ENCODE data around the gene CXorf51B. TPM values are rescaled to one million over a fixed set of nuclear protein-coding genes. Genes with fewer than 3 reads are reported as not detected.

CXorf51B gene
- not detected in 5 replicates for total RNA-seq (2022; extraction: Qiagen RNA extraction)

GRCh38 chrX:146809471-146809870 lies at the start of gene CXorf51B:
Gene CXorf51B (plus strand): TSS chrX:146809771. CDS start chrX:146809792, 21 bp downstream.

GRCh38 chrX:146814644-146815043 lies 5.1 kb downstream of the CXorf51B start, which contains the start of gene CXorf51A:
Gene CXorf51A (minus strand): TSS chrX:146814744. CDS start chrX:146814723, 21 bp downstream.

Other genes with a start within 250 kb of the CXorf51B start
- gene CXorf51A, start 5.0 kb downstream of the CXorf51B start, total RNA-seq (2022; extraction: Qiagen RNA extraction): not detected in 5 replicates

Data from A549 treated with AZD2906 at 1 μM for 4 hours (cell line).